ENCODE measurements around the gene PRSS23.
"Not testable (repeated sequence)": the region's sequence is repeated elsewhere in the genome, so short reads cannot be mapped to it uniquely, and the experiment has no call there.

PRSS23 gene

GRCh38 chr11:86815726-86816125 lies 15.4 kb downstream of the PRSS23 start:
- no peaks in the 10 kb centered on the region for H3K9me3 ChIP-seq (ENCODE audit: insufficient read depth, low read length)
- no peaks in the 10 kb centered on the region for H3K27me3 ChIP-seq (ENCODE audit: low read length)
- no peak overlapping the region for H3K4me2 ChIP-seq (ENCODE audit: low read depth, low read length, poor library complexity, severe bottlenecking)
- H3K9me2 ChIP-seq (replicated peaks; ENCODE audit: insufficient read depth, low read length), result no peaks in the 10 kb centered on the region
- no peaks in the 10 kb centered on the region for H3F3A ChIP-seq (ENCODE audit: insufficient read depth)
- H4K20me1 ChIP-seq (ENCODE audit: low read depth, low read length), result no peaks in the 10 kb centered on the region
- H3K4me3 ChIP-seq (ENCODE audit: insufficient read depth, low read length, poor library complexity, severe bottlenecking), result no peak overlapping the region
- TF ChIP-seq, protein P1, sequence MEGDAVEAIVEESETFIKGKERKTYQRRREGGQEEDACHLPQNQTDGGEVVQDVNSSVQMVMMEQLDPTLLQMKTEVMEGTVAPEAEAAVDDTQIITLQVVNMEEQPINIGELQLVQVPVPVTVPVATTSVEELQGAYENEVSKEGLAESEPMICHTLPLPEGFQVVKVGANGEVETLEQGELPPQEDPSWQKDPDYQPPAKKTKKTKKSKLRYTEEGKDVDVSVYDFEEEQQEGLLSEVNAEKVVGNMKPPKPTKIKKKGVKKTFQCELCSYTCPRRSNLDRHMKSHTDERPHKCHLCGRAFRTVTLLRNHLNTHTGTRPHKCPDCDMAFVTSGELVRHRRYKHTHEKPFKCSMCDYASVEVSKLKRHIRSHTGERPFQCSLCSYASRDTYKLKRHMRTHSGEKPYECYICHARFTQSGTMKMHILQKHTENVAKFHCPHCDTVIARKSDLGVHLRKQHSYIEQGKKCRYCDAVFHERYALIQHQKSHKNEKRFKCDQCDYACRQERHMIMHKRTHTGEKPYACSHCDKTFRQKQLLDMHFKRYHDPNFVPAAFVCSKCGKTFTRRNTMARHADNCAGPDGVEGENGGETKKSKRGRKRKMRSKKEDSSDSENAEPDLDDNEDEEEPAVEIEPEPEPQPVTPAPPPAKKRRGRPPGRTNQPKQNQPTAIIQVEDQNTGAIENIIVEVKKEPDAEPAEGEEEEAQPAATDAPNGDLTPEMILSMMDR (IDR thresholded peaks at IDR 0.05; ENCODE audit: insufficient read depth, low read length, poor library complexity, severe bottlenecking), result no peak
- TF ChIP-seq EZH2phosphoT487 (conservative IDR thresholded peaks at IDR 0.05; ENCODE audit: low read length), result no peak
- H3K27ac ChIP-seq (ENCODE audit: low read depth, low read length), result no peak overlapping the region
- H2AFZ ChIP-seq (ENCODE audit: low read depth, low read length, severe bottlenecking), result no peak overlapping the region
- H3K79me2 ChIP-seq (ENCODE audit: insufficient read depth, low read length), result no peaks in the 10 kb centered on the region
- H3K9ac ChIP-seq (ENCODE audit: low read length), result no peak overlapping the region
- no peaks in the 10 kb centered on the region for H3K36me3 ChIP-seq (ENCODE audit: low read length)

DNA sequence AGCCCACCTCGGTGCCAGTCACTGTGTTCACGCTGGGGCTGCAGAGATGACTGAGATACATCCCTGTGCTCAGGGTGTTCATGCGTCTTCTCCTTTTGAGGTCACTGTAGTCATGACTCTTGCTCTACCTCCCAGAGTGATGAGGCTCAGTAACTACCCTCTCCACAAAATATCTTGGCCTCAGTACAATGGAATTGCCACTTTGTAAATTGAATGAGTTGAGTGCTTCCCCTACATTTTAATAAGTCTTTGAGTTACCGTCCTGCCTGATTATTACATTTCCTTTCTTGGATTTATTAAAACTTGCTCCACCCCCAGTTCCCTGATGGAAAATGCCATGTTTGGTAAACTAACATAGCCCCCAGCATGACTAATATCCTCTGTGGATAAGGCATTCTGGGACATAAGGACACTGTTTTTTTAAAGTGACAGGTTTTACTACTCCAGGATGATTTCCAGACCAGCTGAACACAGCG lies 15.9 kb downstream of the PRSS23 start:
- no peaks in the 10 kb centered on the region for H3K9me3 ChIP-seq (ENCODE audit: insufficient read depth, low read length)
- H3K4me2 ChIP-seq (ENCODE audit: low read depth, low read length, poor library complexity, severe bottlenecking), result no peak overlapping the region
- H4K20me1 ChIP-seq (ENCODE audit: low read depth, low read length), result no peaks in the 10 kb centered on the region
- no peak overlapping the region for H2AFZ ChIP-seq (ENCODE audit: low read depth, low read length, severe bottlenecking)
- no peak overlapping the region for H3K4me3 ChIP-seq (ENCODE audit: insufficient read depth, low read length, poor library complexity, severe bottlenecking)
- no peak overlapping the region for H3K9ac ChIP-seq (ENCODE audit: low read length)
- H3K79me2 ChIP-seq (ENCODE audit: insufficient read depth, low read length), result no peaks in the 10 kb centered on the region
- no peak overlapping the region for H3K27ac ChIP-seq (ENCODE audit: low read depth, low read length)
- H3K36me3 ChIP-seq (ENCODE audit: low read length), result no peaks in the 10 kb centered on the region
- H3K9me2 ChIP-seq (replicated peaks; ENCODE audit: insufficient read depth, low read length), result no peaks in the 10 kb centered on the region
- no peaks in the 10 kb centered on the region for H3K27me3 ChIP-seq (ENCODE audit: low read length)
- H3F3A ChIP-seq (ENCODE audit: insufficient read depth), result no peaks in the 10 kb centered on the region
- TF ChIP-seq, protein P1 (IDR thresholded peaks at IDR 0.05; ENCODE audit: insufficient read depth, low read length, poor library complexity, severe bottlenecking), result no peak
- no peak for TF ChIP-seq EZH2phosphoT487 (conservative IDR thresholded peaks at IDR 0.05; ENCODE audit: low read length)

DNA sequence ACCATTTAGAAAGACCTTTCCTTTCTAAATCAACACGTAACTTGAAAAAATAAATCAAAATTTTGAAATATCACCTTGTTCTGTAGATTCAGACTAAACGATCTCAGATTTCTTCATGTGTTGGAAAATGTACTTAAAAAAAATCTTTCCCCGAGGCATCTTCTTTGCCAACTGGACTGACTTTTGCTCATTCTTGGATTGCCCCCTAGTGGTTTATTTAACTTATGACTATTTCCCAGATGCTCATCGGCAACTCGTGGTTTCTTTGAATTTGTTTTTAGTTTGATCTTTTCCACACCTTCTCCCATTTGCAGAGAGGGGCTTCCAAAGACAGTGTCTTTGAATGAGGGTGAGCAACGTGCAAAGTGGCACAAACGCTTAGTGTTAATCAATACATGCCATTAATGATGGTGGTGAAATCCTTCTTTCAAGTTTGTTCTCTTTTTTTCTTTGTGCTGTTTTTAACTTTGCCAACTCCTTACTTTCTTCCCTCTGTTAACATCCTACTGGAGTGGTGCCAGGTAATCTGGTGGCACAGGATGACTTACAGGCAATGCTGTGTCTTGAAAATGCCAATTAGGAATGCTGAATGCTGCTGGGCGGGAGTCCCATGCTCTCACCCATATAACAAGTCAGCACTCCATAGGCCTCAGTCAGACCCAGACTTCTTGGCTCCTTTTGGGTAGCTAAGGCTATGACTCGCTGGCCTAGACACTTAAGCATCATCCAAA lies 18.3 kb downstream of the PRSS23 start:
- Histone ChIP-seq H3K9ac (ENCODE audit: low read length) (no peak overlapping the region), H3K27ac (ENCODE audit: low read depth, low read length) (no peak overlapping the region), H3K27me3 (ENCODE audit: low read length) (no peaks in the 10 kb centered on the region), H3K4me2 (ENCODE audit: low read depth, low read length, poor library complexity, severe bottlenecking) (no peak overlapping the region), H3K9me2 (replicated peaks; ENCODE audit: insufficient read depth, low read length) (no peaks in the 10 kb centered on the region), H4K20me1 (ENCODE audit: low read depth, low read length) (no peaks in the 10 kb centered on the region), H3K36me3 (ENCODE audit: low read length) (no peaks in the 10 kb centered on the region), H2AFZ (ENCODE audit: low read depth, low read length, severe bottlenecking) (no peak overlapping the region), H3K79me2 (ENCODE audit: insufficient read depth, low read length) (no peaks in the 10 kb centered on the region), H3K4me3 (ENCODE audit: insufficient read depth, low read length, poor library complexity, severe bottlenecking) (no peak overlapping the region), H3K9me3 (ENCODE audit: insufficient read depth, low read length) (no peaks in the 10 kb centered on the region), H3F3A (ENCODE audit: insufficient read depth) (no peaks in the 10 kb centered on the region)
- TF ChIP-seq, protein P1 (IDR thresholded peaks at IDR 0.05; ENCODE audit: insufficient read depth, low read length, poor library complexity, severe bottlenecking), result no peak
- TF ChIP-seq EZH2phosphoT487 (conservative IDR thresholded peaks at IDR 0.05; ENCODE audit: low read length), result no peak

- not testable (repeated sequence) for H3K9me2 ChIP-seq (replicated peaks; ENCODE audit: insufficient read depth, low read length); H3K27me3 ChIP-seq (ENCODE audit: low read length); H3K9me3 ChIP-seq (ENCODE audit: insufficient read depth, low read length); H3K9ac ChIP-seq (ENCODE audit: low read length); H3K4me3 ChIP-seq (ENCODE audit: insufficient read depth, low read length, poor library complexity, severe bottlenecking); H4K20me1 ChIP-seq (ENCODE audit: low read depth, low read length); H3K36me3 ChIP-seq (ENCODE audit: low read length); H3F3A ChIP-seq (ENCODE audit: insufficient read depth); H3K4me2 ChIP-seq (ENCODE audit: low read depth, low read length, poor library complexity, severe bottlenecking); H3K79me2 ChIP-seq (ENCODE audit: insufficient read depth, low read length); H2AFZ ChIP-seq (ENCODE audit: low read depth, low read length, severe bottlenecking); H3K27ac ChIP-seq (ENCODE audit: low read depth, low read length)
These were observed 23.8 kb downstream of the PRSS23 start for GRCh38 chr11:86824139-86824538.

GRCh38 chr11:86834376-86834775 lies 34.0 kb downstream of the PRSS23 start:
- not testable (repeated sequence) for H3F3A ChIP-seq (ENCODE audit: insufficient read depth); H3K27ac ChIP-seq (ENCODE audit: low read depth, low read length); H3K9me2 ChIP-seq (replicated peaks; ENCODE audit: insufficient read depth, low read length); H3K4me3 ChIP-seq (ENCODE audit: insufficient read depth, low read length, poor library complexity, severe bottlenecking); H4K20me1 ChIP-seq (ENCODE audit: low read depth, low read length); H3K9ac ChIP-seq (ENCODE audit: low read length); H3K9me3 ChIP-seq (ENCODE audit: insufficient read depth, low read length); H3K36me3 ChIP-seq (ENCODE audit: low read length); H2AFZ ChIP-seq (ENCODE audit: low read depth, low read length, severe bottlenecking); H3K27me3 ChIP-seq (ENCODE audit: low read length); H3K79me2 ChIP-seq (ENCODE audit: insufficient read depth, low read length); H3K4me2 ChIP-seq (ENCODE audit: low read depth, low read length, poor library complexity, severe bottlenecking)

Data from SU-DHL-6 (cell line).